ENCODE measurements around the gene CALML3. TPM values are rescaled to one million over a fixed set of nuclear protein-coding genes. Genes with fewer than 3 reads are reported as not detected.

CALML3 gene
- total RNA-seq, 1 donor from 2014 or later: not detected

- peaks cover 4% of the 10 kb centered on the region for H3K9me3 ChIP-seq (replicated peaks)
- no peak overlapping the region for H3K4me3 ChIP-seq
- TF ChIP-seq CTCF (IDR thresholded peaks at IDR 0.05; ENCODE audit: borderline replicate concordance): no peak
- no peaks in the 10 kb centered on the region for H3K27me3 ChIP-seq (ENCODE audit: low read depth)
- H3K4me1 ChIP-seq: no peaks in the 10 kb centered on the region
- no peak for DNase-seq
- H3K36me3 ChIP-seq: no peaks in the 10 kb centered on the region
- intact Hi-C loops (cut with micrococcal nuclease): no loop called here
- no peak overlapping the region for H3K27ac ChIP-seq (replicated peaks)
Observed at GRCh38 chr10:5575482-5576153, 50.9 kb downstream of the CALML3 start.

- no peak for DNase-seq
- TF ChIP-seq CTCF (IDR thresholded peaks at IDR 0.05; ENCODE audit: borderline replicate concordance): no peak
- Histone ChIP-seq H3K36me3 (no peaks in the 10 kb centered on the region), H3K27ac (replicated peaks) (no peak overlapping the region), H3K4me3 (no peak overlapping the region), H3K27me3 (ENCODE audit: low read depth) (no peaks in the 10 kb centered on the region), H3K9me3 (replicated peaks) (peaks cover 10% of the 10 kb centered on the region), H3K4me1 (no peaks in the 10 kb centered on the region)
- intact Hi-C loops (cut with micrococcal nuclease): no loop called here
Observed at GRCh38 chr10:5576154-5576748, 51.5 kb downstream of the CALML3 start.

Other genes starting within 250 kb of the CALML3 start
- gene UCN3, start 160.0 kb upstream of the CALML3 start, total RNA-seq: not detected
- gene TUBAL3, start 120.1 kb upstream of the CALML3 start, total RNA-seq: 0.36 TPM
- gene NET1, start 112.4 kb upstream of the CALML3 start, total RNA-seq: 11.3 TPM
- gene CALML5, start 25.4 kb upstream of the CALML3 start, total RNA-seq: not detected
- 15.6 TPM for gene ASB13, start 141.6 kb downstream of the CALML3 start, total RNA-seq
- gene TASOR2, start 159.9 kb downstream of the CALML3 start, total RNA-seq: 39.9 TPM

Data from left ventricle myocardium inferior (tissue), 1 donor.